AG09319 (cell line): ENCODE data around the gene SRSF2.

Experiments used
- DNase-seq: peaks from one replicate; pipeline ENCODE4 v3.0.0-alpha.2; 2010; ENCODE audit warnings: low read depth; ENCODE audit errors: extremely low read depth
- CTCF ChIP-seq: IDR thresholded peaks from 2 replicates; pipeline ENCODE4 v1.5.1; 2011; ENCODE audit warnings: low read depth, mild to moderate bottlenecking, inconsistent platforms, low read length, moderate library complexity

The SRSF2 gene

GRCh38 chr17:76721463-76721862 is 15.7 kb downstream of the SRSF2 start:
- DNase-seq = no peak
- no peak for TF ChIP-seq CTCF

DNA sequence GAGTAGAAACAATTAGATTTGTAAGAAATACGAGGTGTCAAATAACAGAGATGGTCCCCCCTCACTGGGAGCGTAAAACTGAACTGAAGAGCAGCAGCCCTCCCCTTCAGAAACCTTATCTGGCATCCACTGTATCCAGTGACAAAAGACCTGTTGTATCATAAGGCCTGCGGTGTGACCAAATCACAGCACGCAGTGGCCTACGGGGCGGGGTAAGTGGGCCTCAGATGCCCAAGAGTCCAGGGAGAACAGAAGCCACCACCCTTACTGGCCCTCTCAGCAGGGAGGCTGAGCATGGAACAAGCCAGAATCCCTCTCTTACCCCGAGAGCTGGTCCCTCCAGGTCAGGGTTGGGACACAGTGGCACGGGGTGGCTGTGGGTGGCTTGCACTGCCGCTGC is 16.2 kb downstream of the SRSF2 start:
- DNase-seq = no peak
- no peak for TF ChIP-seq CTCF

DNA sequence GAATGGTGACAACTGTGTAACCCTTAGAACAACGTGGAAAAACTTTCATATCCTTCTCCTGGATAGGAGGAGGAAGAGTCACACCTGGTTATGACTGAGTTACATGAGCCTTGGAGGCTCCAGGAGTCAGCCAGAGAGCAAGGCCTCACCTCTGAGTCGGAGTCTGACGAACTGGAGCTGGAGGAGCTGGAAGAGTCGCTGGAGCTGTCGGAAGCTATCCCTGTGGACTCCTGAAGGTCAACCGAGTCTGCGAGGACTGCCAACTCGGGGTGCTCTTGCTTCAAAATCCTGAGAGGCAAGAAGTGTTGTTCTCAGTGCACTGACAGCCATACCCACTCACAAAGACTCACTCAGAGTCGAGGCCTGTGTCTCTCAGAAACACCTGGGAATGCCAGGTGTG is 16.9 kb downstream of the SRSF2 start:
- DNase-seq = no peak
- no peak for TF ChIP-seq CTCF

DNA sequence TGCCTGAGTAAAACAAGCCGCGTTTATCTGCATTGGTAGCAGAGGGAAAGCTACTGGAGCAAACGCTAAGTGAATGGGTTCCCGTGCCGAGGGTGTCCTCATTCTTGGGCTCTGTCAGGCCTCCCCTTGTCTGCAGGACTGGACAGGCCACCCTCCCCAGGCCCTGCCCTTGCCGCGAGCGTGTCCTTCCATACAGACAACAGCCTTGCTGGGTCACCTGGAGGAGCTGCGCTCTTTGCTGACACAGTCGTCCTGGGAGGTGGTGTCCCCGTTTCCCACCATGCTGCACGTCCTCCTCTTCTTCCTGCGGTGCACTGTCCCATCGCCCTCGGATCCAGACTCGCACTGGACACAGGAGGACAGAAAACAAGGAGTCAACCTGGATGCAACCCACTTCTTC is 18.6 kb downstream of the SRSF2 start:
- DNase-seq = no peak
- no peak for TF ChIP-seq CTCF

DNA sequence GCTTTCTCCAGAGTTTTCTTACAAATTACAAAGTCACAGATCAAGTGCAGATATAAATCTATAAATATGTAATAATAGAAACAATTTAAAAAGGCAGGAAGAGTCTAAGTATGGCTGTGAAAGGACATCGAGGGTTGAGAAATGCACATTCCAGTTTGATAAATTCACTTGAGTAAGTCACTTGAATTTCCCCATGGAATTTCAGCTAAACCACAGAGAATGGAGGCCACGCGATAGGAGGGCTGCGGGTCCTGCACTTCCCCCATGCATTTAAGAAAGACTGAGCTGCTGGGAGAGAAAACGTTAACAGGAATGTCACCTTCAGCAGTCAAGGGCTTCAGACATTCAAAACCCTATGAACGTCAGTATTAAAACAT is 20.3 kb downstream of the SRSF2 start:
- TF ChIP-seq CTCF = no peak
- DNase-seq = peak; percentile 73

DNA sequence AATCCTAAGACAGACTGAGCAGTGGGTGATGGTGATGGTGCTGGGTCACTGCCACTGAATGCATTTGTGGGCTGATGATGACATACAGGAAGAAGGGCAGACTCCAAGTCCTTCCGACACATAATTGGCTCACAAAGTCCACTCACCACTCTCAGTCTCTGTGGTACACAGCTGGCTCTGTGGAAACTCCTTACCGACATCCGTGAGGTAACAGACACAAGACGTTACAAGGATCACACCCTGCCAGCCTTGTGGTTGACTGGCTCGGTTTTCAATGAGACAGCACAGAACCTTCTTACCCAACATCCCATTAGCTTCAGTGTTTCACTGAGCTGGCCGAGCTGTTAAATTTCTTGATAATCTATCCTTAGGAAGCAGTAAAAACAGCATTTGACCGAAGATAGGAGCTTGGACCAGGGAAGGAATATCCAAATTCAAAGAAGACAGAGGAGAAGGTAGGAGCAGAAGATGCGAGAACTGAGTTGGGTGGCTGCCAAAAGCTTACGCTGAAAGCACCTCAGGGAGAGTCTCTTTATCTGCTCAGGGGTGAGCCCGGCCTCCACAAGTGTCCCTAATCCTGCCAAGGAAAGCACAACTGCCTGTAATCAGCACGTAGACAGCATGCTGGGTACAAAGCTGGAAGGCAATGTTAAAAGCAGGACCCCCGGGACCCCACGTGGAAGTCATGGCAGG is 20.8 kb downstream of the SRSF2 start:
- no peak for TF ChIP-seq CTCF
- DNase-seq = peak; percentile 91

- TF ChIP-seq CTCF = no peak
- no peak for DNase-seq
Measured at GRCh38 chr17:76715496-76715830, 21.7 kb downstream of the SRSF2 start.
